Coronary artery (tissue), 2 donors: ENCODE data around the gene ARL8A.
A peak's percentile ranks its signal among the peaks of the same experiment; 100 is the strongest.
"Not testable (repeated sequence)": the region's sequence is repeated elsewhere in the genome, so short reads cannot be mapped to it uniquely, and the experiment has no call there.

Experiments used
- DNase-seq: peaks from one replicate; pipeline ENCODE4 v3.0.0-alpha.2; 2017; ENCODE audit warnings: low spot score
- H3K27ac ChIP-seq, 2 donors: fragments of 200-600 bp; sonication (generic); one replicate each; pipeline ENCODE4 v1.5.1; 2016 to 2019
- H3K4me3 ChIP-seq: fragments of 200-600 bp; sonication (generic); 2 replicates; pipeline ENCODE4 v1.5.1; 2016; ENCODE audit warnings: mild to moderate bottlenecking, moderate library complexity
- TF ChIP-seq, protein P1 (sequence below): fragments of 200-600 bp; sonication (generic); IDR thresholded peaks from one replicate; pipeline ENCODE4 v1.5.1; 2019; ENCODE audit warnings: antibody characterized with exemption

The ARL8A gene

DNA sequence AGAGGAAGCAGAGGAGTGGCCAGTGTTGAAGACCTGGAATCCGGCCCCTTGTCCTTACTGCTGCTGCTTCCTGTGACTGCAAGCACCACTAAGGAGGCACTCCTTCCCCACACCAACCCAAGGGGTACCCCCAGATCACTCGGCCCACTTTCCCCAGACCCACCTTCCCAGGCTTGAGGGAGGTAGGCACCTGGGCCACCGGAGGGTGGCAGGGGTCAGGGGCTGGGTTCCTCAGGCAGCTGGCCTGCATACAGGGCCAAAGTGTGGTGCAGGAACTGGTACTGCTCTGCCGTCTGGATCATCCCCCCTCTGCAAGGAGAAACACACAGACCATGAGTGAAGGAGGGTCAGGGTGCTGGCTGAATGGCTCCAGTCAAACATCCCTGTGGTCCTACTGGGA lies 3.9 kb upstream of the ARL8A start:
- Histone ChIP-seq H3K27ac (no peak overlapping the region), H3K4me3 (no peak overlapping the region)
- TF ChIP-seq, protein P1, sequence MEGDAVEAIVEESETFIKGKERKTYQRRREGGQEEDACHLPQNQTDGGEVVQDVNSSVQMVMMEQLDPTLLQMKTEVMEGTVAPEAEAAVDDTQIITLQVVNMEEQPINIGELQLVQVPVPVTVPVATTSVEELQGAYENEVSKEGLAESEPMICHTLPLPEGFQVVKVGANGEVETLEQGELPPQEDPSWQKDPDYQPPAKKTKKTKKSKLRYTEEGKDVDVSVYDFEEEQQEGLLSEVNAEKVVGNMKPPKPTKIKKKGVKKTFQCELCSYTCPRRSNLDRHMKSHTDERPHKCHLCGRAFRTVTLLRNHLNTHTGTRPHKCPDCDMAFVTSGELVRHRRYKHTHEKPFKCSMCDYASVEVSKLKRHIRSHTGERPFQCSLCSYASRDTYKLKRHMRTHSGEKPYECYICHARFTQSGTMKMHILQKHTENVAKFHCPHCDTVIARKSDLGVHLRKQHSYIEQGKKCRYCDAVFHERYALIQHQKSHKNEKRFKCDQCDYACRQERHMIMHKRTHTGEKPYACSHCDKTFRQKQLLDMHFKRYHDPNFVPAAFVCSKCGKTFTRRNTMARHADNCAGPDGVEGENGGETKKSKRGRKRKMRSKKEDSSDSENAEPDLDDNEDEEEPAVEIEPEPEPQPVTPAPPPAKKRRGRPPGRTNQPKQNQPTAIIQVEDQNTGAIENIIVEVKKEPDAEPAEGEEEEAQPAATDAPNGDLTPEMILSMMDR, result no peak
- DNase-seq, result no peak

- no peak for DNase-seq
- H3K4me3 ChIP-seq, result no peak overlapping the region
- no peak overlapping the region for H3K27ac ChIP-seq
- TF ChIP-seq, protein P1, result no peak
Measured at GRCh38 chr1:202146993-202147392, 2.5 kb upstream of the ARL8A start.

GRCh38 chr1:202146279-202146678 lies 1.7 kb upstream of the ARL8A start:
- no peak overlapping the region for H3K27ac ChIP-seq
- TF ChIP-seq, protein P1, result no peak
- no peak for DNase-seq
- no peak overlapping the region for H3K4me3 ChIP-seq

- H3K27ac ChIP-seq, result peak overlapping the region in 1 of 2 donors; percentile 96
- not testable (repeated sequence) for H3K4me3 ChIP-seq, DNase-seq
Measured at GRCh38 chr1:202145744-202146140, 1.2 kb upstream of the ARL8A start.

- peak overlapping the region; percentile 98 for H3K4me3 ChIP-seq
- TF ChIP-seq, protein P1, result no peak
- peak overlapping the region; percentile 92 to 96 for H3K27ac ChIP-seq
- DNase-seq, result no peak
Measured at GRCh38 chr1:202145068-202145743, 669 bp upstream of the ARL8A start.

GRCh38 chr1:202143768-202144401 lies 652 bp downstream of the ARL8A start:
- Histone ChIP-seq H3K27ac (peak overlapping the region; percentile 92 to 96), H3K4me3 (peak overlapping the region; percentile 98)
- DNase-seq, result no peak
- TF ChIP-seq, protein P1, result no peak

DNA sequence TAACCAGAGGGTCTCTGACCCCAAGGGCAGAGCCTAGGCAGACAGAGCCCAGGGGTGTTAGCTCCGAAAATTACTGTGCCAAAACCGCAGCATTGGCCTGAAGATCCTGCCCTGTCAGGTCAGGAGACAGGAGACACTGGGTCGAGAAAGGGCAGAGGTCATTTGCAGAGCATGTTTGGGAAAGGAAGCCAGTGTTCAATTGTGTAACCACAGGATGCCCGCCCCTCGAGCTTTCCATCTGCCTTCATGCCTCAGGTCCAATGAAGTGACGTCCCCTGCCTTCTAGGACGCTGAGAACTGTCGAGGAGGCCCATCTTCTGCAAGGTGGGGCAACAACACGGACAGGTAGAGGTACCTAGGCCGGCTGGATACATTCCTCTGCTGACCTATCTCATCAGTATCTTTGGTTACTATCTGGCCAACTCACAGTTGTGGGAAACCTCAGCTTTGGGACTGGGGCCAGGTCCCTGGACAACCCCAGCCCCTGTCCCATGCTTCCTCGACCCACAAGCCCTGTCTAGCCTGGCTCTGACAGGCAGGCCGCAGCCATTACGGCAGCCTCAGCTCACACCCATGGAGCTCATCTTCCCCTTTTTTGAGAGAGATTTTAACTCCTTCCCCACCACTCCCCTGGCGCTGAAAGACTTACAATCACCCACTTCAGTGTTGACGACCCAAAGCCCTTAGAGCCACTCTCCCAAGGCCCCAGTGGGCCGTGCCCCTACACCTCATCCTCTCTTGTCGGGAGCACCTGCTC lies 1.3 kb downstream of the ARL8A start:
- H3K27ac ChIP-seq, result peak overlapping the region; percentile 92 to 96
- TF ChIP-seq, protein P1, result no peak
- no peak for DNase-seq
- peak overlapping the region; percentile 98 for H3K4me3 ChIP-seq

DNA sequence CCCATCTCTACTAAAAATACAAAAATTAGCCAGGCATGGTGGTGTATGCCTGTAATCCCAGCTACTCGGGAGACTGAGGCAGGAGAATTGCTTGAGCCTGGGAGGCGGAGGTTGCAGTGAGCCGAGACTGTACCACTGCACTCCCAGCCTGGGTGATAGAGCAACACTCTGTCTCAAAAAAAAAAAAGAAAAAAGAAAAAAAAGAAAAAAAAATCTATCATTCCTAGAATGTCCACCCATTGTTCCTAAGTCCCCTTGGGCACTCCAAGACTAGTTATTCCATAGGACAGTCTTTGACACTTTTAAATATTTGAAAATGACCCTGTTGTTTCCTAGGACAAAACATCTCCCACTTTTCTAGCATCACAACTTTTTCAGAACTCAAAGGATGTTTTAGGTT lies 3.1 kb downstream of the ARL8A start:
- not testable (repeated sequence) for H3K27ac ChIP-seq, H3K4me3 ChIP-seq, DNase-seq
